Testis (tissue), 3 donors: ENCODE results near the gene POLD2. TPM values are rescaled to one million over a fixed set of nuclear protein-coding genes. Genes with fewer than 3 reads are reported as not detected.

Experiments used
- DNase-seq: peaks from one replicate; pipeline ENCODE4 v3.0.0-alpha.2; 2019
- H3K27ac ChIP-seq, 2 donors: fragments of 200-600 bp; sonication (generic); one replicate each; pipeline ENCODE4 v1.5.1; 2019
- H3K27me3 ChIP-seq: fragments of 200-600 bp; sonication (generic); one replicate; pipeline ENCODE4 v1.5.1; 2019
- H3K36me3 ChIP-seq: fragments of 200-600 bp; sonication (generic); one replicate; pipeline ENCODE4 v1.5.1; 2017; ENCODE audit warnings: low read depth; ENCODE audit errors: missing control alignments
- H3K4me1 ChIP-seq: fragments of 200-600 bp; sonication (generic); one replicate; pipeline ENCODE4 v1.5.1; 2019
- H3K4me3 ChIP-seq, 2 donors: fragments of 200-600 bp; sonication (generic); one replicate each; pipeline ENCODE4 v1.5.1; 2017 to 2019
- H3K9me3 ChIP-seq: fragments of 200-600 bp; sonication (generic); one replicate; pipeline ENCODE4 v1.5.1; 2017
- CTCF ChIP-seq, 3 experiments: fragments of 450-650 bp in 2 of 3; fragments of 200-600 bp in 1 of 3; sonication (generic) in 1 of 3; IDR thresholded peaks; one replicate each; pipeline ENCODE4 v1.5.1; 2016 to 2019; ENCODE audit warnings: antibody characterized with exemption in 3 of 3, mild to moderate bottlenecking in 2 of 3, moderate library complexity in 1 of 3
- POLR2A ChIP-seq: fragments of 450-650 bp; IDR thresholded peaks from one replicate; pipeline ENCODE4 v1.6.1; 2017; ENCODE audit warnings: antibody characterized with exemption, mild to moderate bottlenecking, moderate library complexity
- WGBS, 2 donors: methylation state at CpG; one replicate each; pipeline ENCODE4 v1.1.5; 2018; 5-methylcytosine and 5-hydroxymethylcytosine counted together
- intact Hi-C: fragments of 100-400 bp; cut with DNase I; formaldehyde crosslinking; loops from one replicate; pipeline ENCODE4 v1.15.1; 2023; ENCODE audit warnings: low total_unique reads
- polyA plus RNA-seq: library from polyadenylated mRNA; stranded (reverse); fragments of 350-450 nt; fragmentation: Illumina TruSeq; extraction: RNeasy Lipid Tissue Mini Kit (QIAGEN cat#74804); gene quantifications from one replicate; pipeline ENCODE4 v1.2.3, GENCODE V29; 2014; ENCODE audit warnings: low read depth, low replicate concordance; ENCODE audit not compliant: insufficient read depth
- total RNA-seq, 2 donors: library from RNA; depleted of rRNA; stranded (reverse); fragments of >200 nt; gene quantifications; one replicate each; pipeline ENCODE4 v1.2.3, GENCODE V29; 2016

Gene POLD2
- total and polyA plus RNA-seq, 3 donors from 2014 or later: 59.4 to 117 (median 61.9) TPM

GRCh38 chr7:44103923-44104859, 19.2 kb downstream of the POLD2 start, which contains the start of gene AEBP1:
TSS of gene AEBP1 (plus strand) at chr7:44104345. CDS start at chr7:44104666, 321 bp downstream.
- TF ChIP-seq POLR2A (no peak), CTCF (IDR thresholded peaks at IDR 0.05) (no peak)
- Histone ChIP-seq H3K36me3 (no peaks in the 10 kb centered on the region), H3K27ac (peak within 1 kb of the TSS; percentile 80 to 94), H3K9me3 (no peaks in the 10 kb centered on the region), H3K4me3 (peak within 1 kb of the TSS; percentile 61 to 66), H3K4me1 (peaks cover 14% of the 10 kb centered on the region), H3K27me3 (no peaks in the 10 kb centered on the region)
- 2 to 5% methylated on average over 20 to 81 of the region's 87 CpGs for WGBS, 2 donors
- DNase-seq: no peak
- intact Hi-C loops: no loop called here

GRCh38 chr7:44103566-44103922, 19.8 kb downstream of the POLD2 start:
- H3K36me3 ChIP-seq: no peaks in the 10 kb centered on the region
- H3K27ac ChIP-seq: peak overlapping the region; percentile 80 to 94
- no peaks in the 10 kb centered on the region for H3K9me3 ChIP-seq
- intact Hi-C loops: no loop called here
- peak overlapping the region in 1 of 2 donors; percentile 66 for H3K4me3 ChIP-seq
- 59% methylated on average over 8 of the region's 8 CpGs; no CpG with 5 or more reads in 1 of the 2 donors for WGBS, 2 donors
- no peak for DNase-seq
- peaks cover 14% of the 10 kb centered on the region for H3K4me1 ChIP-seq
- TF ChIP-seq CTCF (IDR thresholded peaks at IDR 0.05) (no peak), POLR2A (no peak)
- no peaks in the 10 kb centered on the region for H3K27me3 ChIP-seq

- intact Hi-C loops: no loop called here
- Histone ChIP-seq H3K27ac (peak overlapping the region in 1 of 2 donors; percentile 94), H3K36me3 (no peaks in the 10 kb centered on the region), H3K4me1 (peaks cover 14% of the 10 kb centered on the region), H3K27me3 (no peaks in the 10 kb centered on the region), H3K4me3 (no peak overlapping the region), H3K9me3 (no peaks in the 10 kb centered on the region)
- WGBS, 2 donors: 72 to 74% methylated on average over 6 to 8 of the region's 8 CpGs
- no peak for DNase-seq
- TF ChIP-seq CTCF (IDR thresholded peaks at IDR 0.05) (no peak), POLR2A (no peak)
These were observed 20.3 kb downstream of the POLD2 start for GRCh38 chr7:44102846-44103565.

- no peak for TF ChIP-seq POLR2A
- no peak for TF ChIP-seq CTCF (IDR thresholded peaks at IDR 0.05)
- Histone ChIP-seq H3K36me3 (no peaks in the 10 kb centered on the region), H3K27ac (peak overlapping the region; percentile 59 to 65), H3K27me3 (no peaks in the 10 kb centered on the region), H3K9me3 (no peaks in the 10 kb centered on the region), H3K4me3 (no peak overlapping the region), H3K4me1 (peaks cover 14% of the 10 kb centered on the region)
- intact Hi-C loops: no loop called here
- 76 to 78% methylated on average over 14 of the region's 14 CpGs for WGBS, 2 donors
- no peak for DNase-seq
These were observed 21.1 kb downstream of the POLD2 start for GRCh38 chr7:44101966-44102845.
